SHP77 treated with DMSO at 0.1 percent for 48 hours (cell line): Measurements from ENCODE around the gene SMG7.
"Not testable (repeated sequence)": the region's sequence is repeated elsewhere in the genome, so short reads cannot be mapped to it uniquely, and the experiment has no call there.

Source experiments
- DNase-seq: peaks from one replicate; lab custom pipeline; 2025; lab: John Stamatoyannopoulos, UW

The SMG7 gene, protein sequence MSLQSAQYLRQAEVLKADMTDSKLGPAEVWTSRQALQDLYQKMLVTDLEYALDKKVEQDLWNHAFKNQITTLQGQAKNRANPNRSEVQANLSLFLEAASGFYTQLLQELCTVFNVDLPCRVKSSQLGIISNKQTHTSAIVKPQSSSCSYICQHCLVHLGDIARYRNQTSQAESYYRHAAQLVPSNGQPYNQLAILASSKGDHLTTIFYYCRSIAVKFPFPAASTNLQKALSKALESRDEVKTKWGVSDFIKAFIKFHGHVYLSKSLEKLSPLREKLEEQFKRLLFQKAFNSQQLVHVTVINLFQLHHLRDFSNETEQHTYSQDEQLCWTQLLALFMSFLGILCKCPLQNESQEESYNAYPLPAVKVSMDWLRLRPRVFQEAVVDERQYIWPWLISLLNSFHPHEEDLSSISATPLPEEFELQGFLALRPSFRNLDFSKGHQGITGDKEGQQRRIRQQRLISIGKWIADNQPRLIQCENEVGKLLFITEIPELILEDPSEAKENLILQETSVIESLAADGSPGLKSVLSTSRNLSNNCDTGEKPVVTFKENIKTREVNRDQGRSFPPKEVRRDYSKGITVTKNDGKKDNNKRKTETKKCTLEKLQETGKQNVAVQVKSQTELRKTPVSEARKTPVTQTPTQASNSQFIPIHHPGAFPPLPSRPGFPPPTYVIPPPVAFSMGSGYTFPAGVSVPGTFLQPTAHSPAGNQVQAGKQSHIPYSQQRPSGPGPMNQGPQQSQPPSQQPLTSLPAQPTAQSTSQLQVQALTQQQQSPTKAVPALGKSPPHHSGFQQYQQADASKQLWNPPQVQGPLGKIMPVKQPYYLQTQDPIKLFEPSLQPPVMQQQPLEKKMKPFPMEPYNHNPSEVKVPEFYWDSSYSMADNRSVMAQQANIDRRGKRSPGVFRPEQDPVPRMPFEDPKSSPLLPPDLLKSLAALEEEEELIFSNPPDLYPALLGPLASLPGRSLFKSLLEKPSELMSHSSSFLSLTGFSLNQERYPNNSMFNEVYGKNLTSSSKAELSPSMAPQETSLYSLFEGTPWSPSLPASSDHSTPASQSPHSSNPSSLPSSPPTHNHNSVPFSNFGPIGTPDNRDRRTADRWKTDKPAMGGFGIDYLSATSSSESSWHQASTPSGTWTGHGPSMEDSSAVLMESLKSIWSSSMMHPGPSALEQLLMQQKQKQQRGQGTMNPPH

DNA sequence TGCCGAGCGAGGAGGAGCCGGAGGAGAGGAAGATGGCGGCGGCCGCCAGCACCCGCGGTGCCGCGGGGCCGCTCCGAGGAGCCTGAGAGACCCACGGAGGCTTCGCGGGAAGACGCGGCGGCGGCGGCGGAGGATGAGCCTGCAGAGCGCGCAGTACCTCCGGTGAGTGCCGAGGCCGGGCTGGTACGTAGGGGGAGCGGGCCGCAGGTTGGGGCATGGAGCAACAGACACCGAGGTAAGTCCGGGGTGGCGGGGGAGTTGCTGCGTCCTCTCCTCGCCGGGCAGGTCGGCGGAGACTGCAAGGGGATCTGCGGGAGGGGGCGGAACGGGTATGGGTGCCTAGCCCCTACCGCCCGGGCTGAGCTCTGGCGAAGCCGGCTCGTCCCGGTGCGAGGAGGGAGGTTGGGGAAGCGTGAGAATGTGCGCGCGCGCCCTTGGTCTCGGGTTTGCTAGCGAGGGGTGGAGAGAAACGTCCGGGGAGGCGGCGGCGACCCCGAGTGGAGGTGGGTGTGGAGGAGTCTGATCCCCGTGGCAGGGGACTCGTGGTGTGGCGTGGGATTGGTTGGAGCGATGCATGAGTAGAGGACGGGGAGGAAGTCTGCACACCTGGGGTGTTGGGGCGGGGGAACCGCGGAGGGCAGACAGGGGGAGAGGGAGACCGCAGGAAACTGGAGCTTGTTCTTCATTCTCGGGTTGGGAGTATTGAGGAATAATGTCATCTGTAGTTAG lies at the start of gene SMG7:
TSS of gene SMG7 (plus strand) at position 12 of the 729 bp plus-strand sequence. CDS start at position 134, 122 bp downstream.
- DNase-seq, result no peak

DNA sequence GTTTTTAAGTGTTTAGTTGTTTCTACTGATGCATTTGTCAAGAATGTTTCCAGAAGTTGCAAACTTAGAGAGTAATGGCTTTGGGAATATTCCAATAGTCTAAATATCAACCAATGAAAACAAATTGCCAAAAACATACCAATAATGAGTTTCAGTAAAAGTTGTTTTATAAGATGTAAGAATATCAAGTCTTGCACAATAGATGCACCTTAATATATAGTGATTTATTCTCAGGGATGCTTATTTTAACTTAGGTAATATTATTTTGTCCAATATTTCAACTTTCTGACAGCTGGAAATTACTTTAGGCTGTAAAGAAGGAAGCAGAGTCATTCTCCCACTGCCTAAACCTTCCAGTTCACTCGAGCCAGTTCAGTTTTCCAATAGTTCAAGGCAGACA lies 48.8 kb upstream of the SMG7 start:
- DNase-seq, result no peak

DNA sequence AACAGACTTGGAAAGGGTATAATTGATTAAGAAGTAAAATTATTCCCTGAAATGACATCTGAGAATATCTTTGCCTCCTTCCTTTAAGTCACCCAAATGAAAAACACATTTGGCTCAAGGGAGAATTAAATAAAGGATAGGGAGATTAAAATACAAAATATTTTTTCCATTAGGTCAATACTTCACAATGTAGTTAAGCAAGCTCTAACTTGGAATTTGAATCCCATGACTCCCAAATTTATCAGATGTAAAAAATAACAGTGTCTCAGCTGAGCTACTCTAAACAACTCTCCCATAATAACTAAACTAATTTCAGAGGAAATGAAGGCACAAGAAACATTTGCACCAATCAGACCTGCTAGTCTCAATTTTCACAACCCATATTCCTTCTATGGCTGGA lies 47.6 kb upstream of the SMG7 start:
- no peak for DNase-seq

DNA sequence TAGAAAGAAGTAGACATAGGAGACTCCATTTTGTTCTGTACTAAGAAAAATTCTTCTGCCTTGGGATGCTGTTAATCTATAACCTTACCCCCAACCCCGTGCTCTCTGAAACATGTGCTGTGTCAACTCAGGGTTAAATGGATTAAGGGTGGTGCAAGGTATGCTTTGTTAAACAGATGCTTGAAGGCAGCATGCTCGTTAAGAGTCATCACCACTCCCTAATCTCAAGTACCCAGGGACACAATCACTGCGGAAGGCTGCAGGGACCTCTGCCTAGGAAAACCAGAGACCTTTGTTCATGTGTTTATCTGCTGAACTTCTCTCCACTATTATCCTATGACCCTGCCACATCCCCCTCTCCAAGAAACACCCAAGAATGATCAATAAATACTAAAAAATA lies 44.7 kb upstream of the SMG7 start:
- not testable (repeated sequence) for DNase-seq

DNA sequence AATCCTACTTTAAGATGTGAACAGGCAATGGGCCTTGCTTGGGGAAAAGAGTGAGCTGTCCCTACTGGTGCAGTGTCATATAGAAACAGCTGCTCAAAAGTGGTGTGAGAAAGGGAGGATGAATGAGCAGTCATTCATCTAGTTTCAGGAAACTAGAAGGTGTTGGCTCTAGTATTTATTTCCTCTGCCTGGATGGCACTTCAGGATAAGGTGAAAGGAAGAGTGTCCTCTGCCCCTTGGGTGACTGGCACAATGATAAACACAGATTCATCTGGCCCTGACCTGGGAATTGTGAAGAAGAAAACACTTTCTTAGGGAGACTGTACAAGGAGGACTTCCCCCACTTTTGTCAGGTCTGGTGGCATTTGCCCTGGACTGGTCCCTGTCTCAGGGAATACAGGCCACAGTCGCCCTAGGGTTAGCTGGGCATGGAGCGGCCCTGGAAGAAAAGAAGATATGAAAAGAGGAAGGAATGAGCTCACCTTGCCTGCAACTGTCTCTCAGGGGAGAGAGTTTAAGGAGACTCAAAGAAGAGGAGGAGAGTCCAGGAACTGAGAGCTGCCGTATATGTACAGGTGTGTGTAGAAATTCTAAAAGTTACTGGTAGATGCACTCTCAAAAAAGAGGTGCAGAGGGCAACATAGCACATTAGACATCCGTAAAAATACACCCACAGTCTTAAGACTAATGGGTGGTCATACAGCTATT lies 40.3 kb upstream of the SMG7 start:
- no peak for DNase-seq

DNA sequence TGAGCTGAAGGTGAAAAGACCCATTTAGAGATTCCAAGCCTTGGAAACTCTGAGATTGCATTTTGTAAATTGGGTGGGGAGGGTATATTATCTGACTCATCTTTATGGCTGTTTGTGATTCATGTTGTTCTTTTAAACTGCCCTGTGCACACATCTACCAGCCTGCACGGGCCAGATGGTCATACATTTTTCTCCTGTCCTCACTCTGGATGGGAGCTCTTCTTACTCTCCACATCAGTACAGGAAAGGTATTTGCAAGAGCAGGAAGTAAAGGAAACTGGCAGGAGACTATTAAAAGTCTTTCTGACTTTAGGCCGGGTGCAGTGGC lies 39.8 kb upstream of the SMG7 start:
- no peak for DNase-seq

DNA sequence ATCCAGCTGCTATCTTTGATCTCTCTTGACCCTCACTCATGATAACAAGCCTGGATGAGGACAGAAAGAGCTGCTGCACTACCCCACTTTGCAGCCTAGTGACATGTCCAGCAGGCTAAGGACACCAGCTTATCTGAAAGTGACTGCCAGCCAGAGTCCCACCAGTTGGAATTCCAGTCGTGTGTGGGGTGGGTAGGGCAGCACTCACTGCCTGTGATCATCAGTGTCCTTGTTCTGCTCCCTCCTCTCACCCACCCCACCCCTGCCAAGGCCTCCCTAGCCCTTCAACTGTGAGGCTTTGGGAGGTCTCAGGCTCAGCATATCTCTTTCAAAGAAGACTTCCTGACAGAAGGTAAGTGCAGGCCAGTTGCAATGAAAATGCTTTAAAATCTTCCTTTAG lies 38.6 kb upstream of the SMG7 start:
- no peak for DNase-seq

DNA sequence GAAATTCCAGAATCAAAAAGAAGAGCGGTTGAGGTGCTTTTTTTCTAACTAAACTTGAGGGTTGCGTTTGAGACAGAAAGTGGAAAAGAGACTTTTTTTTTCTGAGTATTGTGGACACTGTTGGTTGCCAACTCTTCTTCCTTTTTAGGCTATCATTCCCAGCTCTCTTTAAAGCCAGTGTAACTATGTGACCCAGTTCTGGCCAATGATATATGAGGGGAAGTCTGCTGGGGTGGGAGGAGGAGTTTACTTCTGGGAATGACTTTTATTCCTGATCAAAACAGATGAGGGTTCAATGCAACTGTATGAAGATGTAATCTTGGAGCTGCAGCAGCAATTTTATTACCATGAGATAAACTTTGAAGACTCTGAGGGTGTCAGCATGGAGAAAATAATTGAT lies 36.8 kb upstream of the SMG7 start:
- no peak for DNase-seq

DNA sequence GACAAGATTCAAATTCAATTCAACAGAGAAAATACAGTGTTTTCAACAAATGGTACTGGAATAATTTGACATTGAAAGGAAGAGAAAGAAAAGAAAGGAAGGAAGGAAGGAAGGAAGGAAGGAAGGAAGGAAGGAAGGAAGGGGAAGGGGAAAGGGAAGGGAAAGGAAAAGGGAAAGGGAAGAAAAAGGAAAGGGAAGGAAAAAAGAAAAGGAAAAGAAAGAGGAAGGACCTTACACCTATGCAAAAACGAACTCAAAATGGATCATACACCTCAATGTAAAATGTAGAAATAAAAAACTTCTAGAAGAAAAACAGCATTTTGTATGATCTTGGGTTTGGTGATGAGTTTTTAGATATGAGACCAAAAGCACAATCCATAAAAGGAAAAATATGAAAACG lies 34.2 kb upstream of the SMG7 start:
- no peak for DNase-seq

DNA sequence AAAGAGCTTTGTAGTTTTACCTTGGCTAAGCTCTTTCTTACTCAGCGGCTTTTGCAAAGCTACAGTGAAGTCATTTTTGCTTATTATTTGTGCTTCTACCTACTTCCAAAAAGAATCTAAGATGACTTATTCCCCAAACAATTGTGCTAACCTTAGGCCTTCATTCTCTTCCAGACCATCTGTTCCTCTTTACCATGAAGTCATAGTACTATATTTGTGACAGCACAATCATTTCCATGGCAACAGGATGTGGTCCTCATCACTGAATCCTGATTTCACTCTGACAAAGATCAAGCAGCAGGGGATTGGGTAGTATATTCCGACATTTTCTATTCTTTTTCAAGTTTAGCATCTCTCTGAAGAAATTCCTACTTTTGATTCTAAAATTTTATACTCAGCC lies 29.3 kb upstream of the SMG7 start:
- DNase-seq, result no peak

DNA sequence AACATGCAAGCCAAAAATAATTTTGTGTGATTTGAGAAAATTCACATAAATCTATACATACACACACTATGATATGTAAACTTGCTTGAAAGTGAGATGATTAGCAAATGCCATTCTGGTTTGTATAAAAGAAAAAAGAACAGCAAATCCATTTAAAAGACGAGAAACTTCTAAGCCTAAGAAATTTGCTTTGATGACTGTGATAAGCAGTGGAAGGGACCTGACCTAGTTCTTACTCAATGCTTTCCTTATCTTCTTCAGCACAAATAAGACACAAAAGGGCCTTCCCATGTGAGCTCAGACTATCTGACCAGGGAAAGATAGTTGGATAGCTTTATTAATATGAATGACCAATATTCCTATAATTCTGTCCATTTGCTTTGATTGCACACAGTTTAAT lies 28.8 kb upstream of the SMG7 start:
- no peak for DNase-seq

DNA sequence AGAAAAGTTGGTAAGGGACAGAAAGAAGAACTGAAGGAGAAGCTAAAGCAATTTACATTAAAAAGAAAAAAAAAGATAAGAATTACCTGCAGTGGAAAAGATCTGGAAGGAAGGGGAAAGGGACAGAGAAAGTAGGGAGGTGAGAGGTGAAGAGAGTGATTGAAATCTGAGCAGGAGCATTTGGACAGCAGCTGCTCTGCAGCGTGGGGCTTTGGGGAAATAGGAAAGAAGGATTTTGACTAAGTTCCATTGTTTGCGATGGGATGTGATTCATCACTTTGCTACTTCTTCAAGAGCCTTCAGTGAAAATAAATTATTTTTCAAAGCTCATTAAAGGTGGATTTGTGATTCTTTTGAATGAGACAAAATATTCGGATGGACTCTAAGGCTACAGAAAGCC lies 28.1 kb upstream of the SMG7 start:
- no peak for DNase-seq

DNA sequence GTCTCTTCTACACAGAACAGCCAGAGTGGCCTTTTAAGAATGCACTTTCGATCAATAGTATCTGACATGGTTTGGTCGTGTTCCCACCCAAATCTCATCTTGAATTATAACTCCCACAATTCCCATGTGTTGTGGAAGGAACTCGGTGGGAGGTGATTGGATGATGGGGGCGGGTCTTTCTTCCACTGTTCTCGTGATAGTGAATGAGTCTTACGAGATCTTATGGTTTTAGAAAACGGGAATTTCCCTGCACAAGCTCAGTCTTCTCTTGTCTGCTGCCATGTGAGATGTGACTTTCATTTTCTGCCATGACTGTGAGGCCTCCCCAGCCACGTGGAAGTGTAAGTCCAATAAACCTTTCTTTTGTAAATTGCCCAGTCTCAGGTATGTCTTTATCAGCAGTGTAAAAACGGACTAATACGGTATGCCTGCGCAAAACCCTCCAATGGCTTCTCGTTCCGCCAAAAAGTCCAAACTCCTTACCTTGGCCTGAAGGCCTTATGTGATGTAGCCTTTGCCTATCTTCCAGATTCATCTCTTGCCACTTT lies 23.0 kb upstream of the SMG7 start:
- DNase-seq, result no peak

DNA sequence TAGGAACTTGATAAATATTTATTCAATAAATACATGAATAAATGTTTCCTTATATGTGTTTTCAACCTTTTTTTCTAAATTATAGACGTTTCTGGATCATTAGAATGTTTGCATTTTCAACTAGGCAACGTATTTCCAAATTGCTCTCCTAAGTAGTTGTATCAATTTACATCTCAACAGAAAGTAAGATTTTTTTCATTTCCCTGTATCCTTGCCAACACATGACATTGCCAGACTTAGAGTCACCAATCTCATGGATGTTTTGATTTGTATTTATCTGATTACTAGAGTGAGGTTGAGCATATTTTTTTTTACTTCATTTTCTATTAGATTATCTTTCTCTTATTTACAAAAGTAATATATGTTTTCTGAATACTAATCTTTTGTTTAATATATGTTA lies 22.2 kb upstream of the SMG7 start:
- DNase-seq, result no peak

DNA sequence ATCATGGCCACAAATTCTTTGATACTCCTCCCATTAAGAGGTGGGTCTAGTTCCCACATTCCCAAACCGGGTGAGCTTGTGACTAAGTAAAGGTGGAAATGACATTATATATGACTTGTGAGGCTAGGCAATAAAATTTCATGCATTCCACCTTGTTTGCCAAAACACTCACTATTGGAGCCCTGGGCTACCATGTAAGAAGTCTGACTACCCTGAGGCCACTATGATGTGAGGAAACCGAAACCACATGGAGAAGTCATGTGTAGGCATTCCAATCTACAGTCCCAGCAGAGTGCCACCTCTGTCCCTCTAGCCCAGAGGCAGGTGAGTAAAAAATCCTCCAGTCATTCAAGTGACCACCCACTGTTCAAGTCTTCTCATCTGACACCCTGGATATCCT lies 17.9 kb upstream of the SMG7 start:
- DNase-seq, result no peak

DNA sequence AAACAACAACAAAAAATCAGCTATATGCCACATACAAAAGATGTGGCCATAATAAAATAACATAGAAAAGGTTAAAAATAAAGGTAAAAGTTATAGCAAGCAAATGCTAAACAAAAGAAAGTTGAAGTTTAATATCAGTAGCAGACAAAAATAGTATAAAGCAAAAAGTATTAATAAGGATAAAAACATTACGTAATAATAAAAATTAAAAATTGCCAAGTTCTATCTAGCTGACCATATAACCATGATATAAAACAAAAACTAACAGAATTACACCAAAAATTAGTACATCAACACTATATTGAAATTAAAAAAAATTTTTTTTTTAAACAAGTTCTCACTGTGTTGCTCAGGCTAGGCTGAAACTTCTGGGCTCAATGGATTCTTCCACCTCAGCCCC lies 15.5 kb upstream of the SMG7 start:
- no peak for DNase-seq

DNA sequence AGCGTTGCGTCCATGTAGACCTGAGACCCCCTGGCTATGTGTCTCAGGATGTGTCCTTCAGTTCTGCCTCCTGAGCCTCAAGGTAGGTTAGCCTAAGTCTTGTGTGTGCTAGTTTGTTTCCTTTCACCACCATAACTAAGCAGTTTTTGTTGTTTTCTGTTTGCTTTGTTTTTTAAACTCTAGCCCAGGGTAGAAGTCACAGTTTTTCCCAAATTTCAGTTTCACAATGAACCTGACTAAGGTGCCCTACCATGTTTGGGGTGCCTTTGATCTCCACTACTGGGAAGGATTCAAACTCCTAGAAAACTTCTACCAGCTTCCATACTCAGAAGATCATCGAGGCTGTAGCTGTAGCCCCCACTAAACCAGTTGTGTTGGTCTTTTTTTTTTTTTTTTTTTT lies 14.8 kb upstream of the SMG7 start:
- no peak for DNase-seq

DNA sequence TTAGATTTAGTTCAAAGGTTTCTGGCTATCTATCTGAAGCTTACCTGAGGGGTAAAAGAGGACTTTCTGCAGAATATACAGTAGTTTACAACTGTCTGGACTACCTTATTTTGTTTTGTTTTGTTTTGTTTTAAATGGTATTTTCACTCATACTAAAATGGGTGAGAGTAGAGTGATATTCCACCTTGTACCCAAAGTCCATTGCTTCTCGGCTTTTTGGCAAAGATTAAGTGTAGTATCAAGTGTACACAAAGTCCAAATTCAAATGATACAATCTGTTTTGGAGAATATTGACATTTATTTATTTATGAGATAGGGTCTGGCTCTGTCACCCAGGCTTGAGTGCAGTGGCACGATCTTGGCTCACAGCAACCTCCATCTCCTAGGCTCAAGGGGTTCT lies 11.7 kb upstream of the SMG7 start:
- no peak for DNase-seq

DNA sequence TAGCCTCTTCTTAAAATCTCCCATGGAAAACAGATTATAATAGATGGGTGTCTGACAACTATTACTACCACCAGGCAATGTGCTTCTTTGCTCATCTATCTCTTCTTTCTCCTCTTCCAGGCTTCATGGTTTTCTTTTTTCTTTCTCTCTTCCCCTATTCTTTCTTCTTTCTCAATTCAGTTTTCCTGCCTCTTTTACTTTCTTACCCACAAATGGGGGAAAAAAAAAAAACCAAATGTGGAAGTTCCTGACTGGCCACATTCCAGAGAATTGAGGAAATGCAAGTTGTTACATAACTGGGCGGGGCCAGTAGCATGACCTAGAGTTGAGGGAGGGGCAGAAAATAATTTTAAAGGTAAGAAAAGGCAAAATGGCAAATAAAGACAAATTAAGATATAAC lies 10.9 kb upstream of the SMG7 start:
- DNase-seq, result no peak

DNA sequence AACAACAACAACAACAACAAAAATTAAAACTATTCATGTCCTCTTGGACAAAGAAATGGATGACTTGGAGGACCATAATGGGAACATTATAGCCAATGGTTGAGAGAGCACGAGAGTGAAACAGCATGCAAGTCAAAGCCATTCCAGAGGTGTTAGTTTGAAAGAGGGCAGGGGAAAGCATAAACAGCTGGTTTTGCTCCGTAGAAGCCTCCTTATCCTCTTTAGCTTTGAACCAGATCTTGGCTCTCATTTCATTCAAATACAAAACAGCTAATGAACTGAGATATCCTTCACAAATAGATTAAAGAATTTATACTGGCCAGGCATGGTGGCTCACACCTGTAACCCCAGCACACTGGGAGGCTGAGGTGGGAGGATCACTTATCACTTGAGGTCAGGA lies 8.7 kb upstream of the SMG7 start:
- no peak for DNase-seq

DNA sequence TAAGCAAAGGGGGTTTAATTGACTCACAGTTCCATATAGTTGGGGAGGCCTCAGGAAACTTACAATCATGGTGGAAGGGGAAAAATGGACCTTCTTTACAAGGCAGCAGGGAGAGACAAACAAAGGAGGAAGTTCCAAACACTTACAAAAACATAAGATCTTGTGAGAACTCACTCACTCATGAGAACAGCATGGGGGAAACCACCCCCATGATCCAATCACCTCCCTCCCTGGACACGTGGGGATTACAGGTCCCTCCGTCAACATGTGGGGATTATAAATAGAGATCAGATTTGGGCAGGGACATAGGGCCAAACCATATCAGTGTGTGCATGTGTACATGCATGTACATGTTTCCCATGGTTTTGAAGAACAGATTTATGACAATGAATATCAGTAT lies 5.5 kb upstream of the SMG7 start:
- no peak for DNase-seq
